HepG2 (cell line): ENCODE data around the gene ACTL8. TPM values are rescaled to one million over a fixed set of nuclear protein-coding genes. Genes with fewer than 3 reads are reported as not detected.

Experiments
- ATAC-seq: fragments of 200-7000 bp; cut with Tn5 transposase; 3 replicates; pipeline ENCODE4 v1.9.1; 2020; ENCODE audit warnings: mild to moderate bottlenecking, moderate library complexity
- BruUV-seq: library from RNA; stranded (reverse); fragments of 400-500 nt; replicated peaks from 2 replicates; lab custom pipeline; 2021; lab: Mats Ljungman, UMichigan
- CTCF ChIA-PET: fragments of 300-600 bp; formaldehyde crosslinking; extraction: SDS; loops from one replicate; lab custom pipeline; 2021; ENCODE audit warnings: low total read pairs, inconsistent platforms, low intra/inter-chr PET ratio; lab: Yijun Ruan, JAX
- POLR2A ChIA-PET: fragments of 350-600 bp; sonication (Branson Sonifier 250); formaldehyde crosslinking; loops from one replicate; lab custom pipeline; 2020; ENCODE audit warnings: antibody characterized with exemption, inconsistent platforms; lab: Yijun Ruan, JAX
- DNase-seq: peaks from one replicate; pipeline ENCODE4 v3.0.0-alpha.2; 2015; ENCODE audit warnings: low spot score
- FAIRE-seq: peaks from 3 replicates; lab custom pipeline; 2011; peaks lifted over from hg19 to GRCh38; lab: Jason Lieb, UNC
- H2AFZ ChIP-seq: one replicate; pipeline ENCODE4 v1.6.1; 2011; ENCODE audit warnings: low read length, inconsistent platforms
- H3K27ac ChIP-seq: fragments of 300-600 bp; 3 replicates; pipeline ENCODE4 v1.8.0; 2011; ENCODE audit warnings: mixed run types, mild to moderate bottlenecking, mixed read lengths, low read length, inconsistent platforms; ENCODE audit not compliant: insufficient read depth; ENCODE audit errors: extremely low read length
- H3K27me3 ChIP-seq, 2 experiments: fragments of 200-600 bp in 1 of 2; 2 replicates in 1 of 2; 3 replicates in 1 of 2; pipeline versions ENCODE4 v1.6.0 to v1.8.0; 2011; ENCODE audit warnings: low read length in 2 of 2, mild to moderate bottlenecking in 2 of 2, moderate library complexity in 2 of 2, inconsistent platforms in 1 of 2; ENCODE audit not compliant: insufficient read depth in 2 of 2, control insufficient read depth in 1 of 2
- H3K36me3 ChIP-seq, 2 experiments: fragments of 200-600 bp in 1 of 2; replicated peaks in 1 of 2; 2 replicates in 1 of 2; 3 replicates in 1 of 2; pipeline versions ENCODE4 v1.5.1 to v1.8.0; 2011; ENCODE audit warnings: low read length in 2 of 2, inconsistent platforms in 1 of 2; ENCODE audit not compliant: insufficient read depth in 2 of 2, control insufficient read depth in 1 of 2
- H3K4me1 ChIP-seq: 2 replicates; pipeline ENCODE4 v1.5.1; 2012; ENCODE audit warnings: low read length, inconsistent platforms; ENCODE audit not compliant: insufficient read depth
- H3K4me2 ChIP-seq: 2 replicates; pipeline ENCODE4 v1.6.0; 2011; ENCODE audit warnings: low read depth, low read length, inconsistent platforms
- H3K4me3 ChIP-seq, 3 experiments: fragments of 200-600 bp in 1 of 3; sonication (generic), shearing (Covaris generic) in 1 of 3; replicated peaks in 1 of 3; 2 replicates each; pipeline ENCODE4 v1.5.1; 2011 to 2016; ENCODE audit warnings: low read length in 3 of 3, inconsistent platforms in 2 of 3, low read depth in 2 of 3, mild to moderate bottlenecking in 2 of 3, control low read depth in 1 of 3, mixed read lengths in 1 of 3; ENCODE audit not compliant: insufficient read depth in 1 of 3
- H3K79me2 ChIP-seq: one replicate; pipeline ENCODE4 v1.6.1; 2011; ENCODE audit warnings: low read length, inconsistent platforms; ENCODE audit not compliant: insufficient read depth
- H3K9ac ChIP-seq: 2 replicates; pipeline ENCODE4 v1.6.0; 2011; ENCODE audit warnings: mild to moderate bottlenecking, low read depth, low read length, inconsistent platforms; ENCODE audit not compliant: insufficient read depth
- H3K9me3 ChIP-seq: 2 replicates; pipeline ENCODE4 v1.5.1; 2012; ENCODE audit warnings: mild to moderate bottlenecking, low read length
- H4K20me1 ChIP-seq: 2 replicates; pipeline ENCODE4 v1.6.0; 2011; ENCODE audit warnings: inconsistent platforms, mild to moderate bottlenecking, low read length, moderate library complexity; ENCODE audit not compliant: insufficient read depth
- IRX3 ChIP-seq: sonication (generic); formaldehyde crosslinking; IDR thresholded peaks from 2 replicates; pipeline ENCODE4 v1.8.1; 2023; ENCODE audit warnings: mild to moderate bottlenecking, low read depth, missing genetic modification reagents, borderline replicate concordance
- NFYB ChIP-seq: sonication (generic); formaldehyde crosslinking; IDR thresholded peaks from 2 replicates; pipeline ENCODE4 v1.4.0; 2020; ENCODE audit warnings: missing genetic modification reagents
- ZNF629 ChIP-seq: sonication (generic); formaldehyde crosslinking; conservative IDR thresholded peaks from 2 replicates; pipeline ENCODE4 v1.5.0; 2020; ENCODE audit warnings: missing genetic modification reagents
- WGBS: methylation state at CpG from one replicate; pipeline ENCODE4 v1.1.6; 2017; ENCODE audit warnings: low lambda C conversion rate; 5-methylcytosine and 5-hydroxymethylcytosine counted together
- in situ Hi-C: cut with HindIII; loops from 2 replicates; pipeline ENCODE4 v1.10.0; 2017; ENCODE audit warnings: low pct_unique_long_range_greater_than_20kb; ENCODE audit not compliant: extremely low pct_ligation_motif_present
- intact Hi-C: fragments of 100-400 bp; cut with micrococcal nuclease; formaldehyde crosslinking; loops from one replicate; pipeline ENCODE4 v1.10.0; 2022; ENCODE audit not compliant: unreplicated experiment
- polyA plus RNA-seq, 8 experiments: library from polyadenylated mRNA; depleted of rRNA in 3 of 8; stranded (reverse) in 7 of 8; unstranded in 1 of 8; fragments of >200 nt; fragmentation: Illumina TruSeq in 4 of 8; extraction: Trizol in 4 of 8; gene quantifications; 2 replicates each; pipeline versions ENCODE4 v1.2.1 to v1.2.3, GENCODE V29; 2011 to 2016; ENCODE audit warnings: low read depth in 4 of 8, missing spikeins in 1 of 8, mixed read lengths in 1 of 8; ENCODE audit not compliant: insufficient read depth in 1 of 8
- total RNA-seq, 5 experiments: library from RNA; depleted of rRNA; stranded (reverse); fragments of >200 nt; fragmentation: Illumina TruSeq; extraction: Trizol; gene quantifications; 2 replicates each; pipeline ENCODE4 v1.2.3, GENCODE V29; 2016; ENCODE audit warnings: low read depth in 1 of 5
- TF ChIP-seq, protein P1 (sequence below): sonication (generic); formaldehyde crosslinking; IDR thresholded peaks from 2 replicates; pipeline ENCODE4 v1.8.1; 2023; ENCODE audit warnings: mild to moderate bottlenecking, missing genetic modification reagents

The ACTL8 gene
- total and polyA plus RNA-seq, 2 of the 13 experiments (the other 11 are each of a cell fraction or from before 2014, with no cell fraction given) = 0.09 to 0.64 TPM

GRCh38 chr1:17764591-17764990 is 9.5 kb downstream of the ACTL8 start (continued):
- no peak for TF ChIP-seq IRX3 (CRISPR knock-in tag)
- TF ChIP-seq, protein P1, sequence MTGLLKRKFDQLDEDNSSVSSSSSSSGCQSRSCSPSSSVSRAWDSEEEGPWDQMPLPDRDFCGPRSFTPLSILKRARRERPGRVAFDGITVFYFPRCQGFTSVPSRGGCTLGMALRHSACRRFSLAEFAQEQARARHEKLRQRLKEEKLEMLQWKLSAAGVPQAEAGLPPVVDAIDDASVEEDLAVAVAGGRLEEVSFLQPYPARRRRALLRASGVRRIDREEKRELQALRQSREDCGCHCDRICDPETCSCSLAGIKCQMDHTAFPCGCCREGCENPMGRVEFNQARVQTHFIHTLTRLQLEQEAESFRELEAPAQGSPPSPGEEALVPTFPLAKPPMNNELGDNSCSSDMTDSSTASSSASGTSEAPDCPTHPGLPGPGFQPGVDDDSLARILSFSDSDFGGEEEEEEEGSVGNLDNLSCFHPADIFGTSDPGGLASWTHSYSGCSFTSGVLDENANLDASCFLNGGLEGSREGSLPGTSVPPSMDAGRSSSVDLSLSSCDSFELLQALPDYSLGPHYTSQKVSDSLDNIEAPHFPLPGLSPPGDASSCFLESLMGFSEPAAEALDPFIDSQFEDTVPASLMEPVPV (CRISPR knock-in tag) = no peak

DNA sequence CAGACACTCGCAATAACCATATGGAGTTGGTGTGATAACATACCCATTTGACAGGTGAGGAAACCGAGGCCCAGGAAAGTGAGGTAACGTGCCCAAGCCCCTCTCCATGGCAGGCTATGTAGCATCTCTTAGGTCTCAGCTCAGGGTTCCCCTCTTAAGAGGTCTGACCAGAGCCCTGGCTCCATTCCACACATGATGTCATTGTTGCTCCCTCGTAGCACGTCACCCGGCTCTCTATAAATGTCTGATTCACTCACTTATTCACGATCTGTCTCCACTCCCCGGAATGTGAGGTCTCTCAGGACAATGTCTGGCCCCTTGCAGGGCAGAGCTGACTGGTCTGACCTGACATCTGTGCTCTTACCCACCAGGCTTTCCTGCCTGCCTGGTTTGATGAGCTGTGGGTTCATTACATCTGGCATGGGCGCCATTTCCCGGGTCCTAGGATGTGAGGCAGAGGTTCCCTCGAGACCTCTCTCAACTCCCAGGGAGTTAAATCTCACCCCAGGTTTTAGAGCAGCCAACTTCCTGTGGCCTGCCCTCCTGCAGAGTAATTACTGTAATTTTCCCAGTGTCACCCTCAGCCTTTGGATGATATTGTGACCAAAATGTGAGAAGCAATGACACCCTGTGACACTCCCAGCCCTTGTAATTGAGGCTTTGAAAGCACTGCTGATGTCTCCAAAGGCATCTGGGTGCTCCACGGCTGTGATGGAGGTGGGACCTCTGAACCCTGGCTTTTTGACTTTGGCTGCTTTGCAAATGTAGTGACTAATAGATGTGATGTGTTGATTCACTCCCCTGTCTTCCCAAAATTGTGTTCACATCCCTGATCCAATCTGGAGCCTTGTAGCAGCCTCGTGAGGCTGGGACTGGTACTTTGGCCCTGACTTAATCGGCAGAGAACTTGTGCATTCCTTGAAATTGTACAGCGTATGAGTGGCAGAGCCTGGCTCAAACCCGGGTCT is 10.6 kb downstream of the ACTL8 start:
- no peak for FAIRE-seq

More for the DNA sequence above, 10.6 kb downstream of the ACTL8 start:
- Histone ChIP-seq H3K4me3 (no peak overlapping the region), H3K9me3 (no peaks in the 10 kb centered on the region), H4K20me1 (no peaks in the 10 kb centered on the region), H3K4me1 (no peaks in the 10 kb centered on the region), H3K4me2 (no peak overlapping the region), H3K27ac (no peak overlapping the region), H2AFZ (no peak overlapping the region), H3K79me2 (no peaks in the 10 kb centered on the region), H3K27me3 (peaks cover 9 to 37% of the 10 kb centered on the region in 2 experiments; a peak in 4 of 5 replicates), H3K9ac (no peak overlapping the region), H3K36me3 (no peaks in the 10 kb centered on the region)
- ChIA-PET CTCF (no interaction called here), POLR2A (no interaction called here)
- 15% methylated on average over 14 of the region's 16 CpGs for WGBS
- no peak for ATAC-seq
- intact Hi-C loops (no loop called here), in situ Hi-C loops (no loop called here)
- DNase-seq = no peak
- TF ChIP-seq ZNF629 (CRISPR knock-in tag) = peak; percentile 32; the same call in 1 of the 2 replicates
- no peak for TF ChIP-seq NFYB
- no TSS peak for BruUV-seq
